Vagina (tissue), 2 donors: Measurements from ENCODE around the gene MORC3. TPM values are rescaled to one million over a fixed set of nuclear protein-coding genes. Genes with fewer than 3 reads are reported as not detected.
A peak's percentile ranks its signal among the peaks of the same experiment; 100 is the strongest.
"Not testable (repeated sequence)": the region's sequence is repeated elsewhere in the genome, so short reads cannot be mapped to it uniquely, and the experiment has no call there.

Experiments used
- DNase-seq, 2 donors: peaks; one replicate each; pipeline ENCODE4 v3.0.0-alpha.2; 2017; ENCODE audit errors: extremely low spot score in 2 of 2
- H3K27ac ChIP-seq: fragments of 200-600 bp; sonication (generic); one replicate; pipeline ENCODE4 v1.5.1; 2019
- H3K27me3 ChIP-seq: fragments of 200-600 bp; sonication (generic); one replicate; pipeline ENCODE4 v1.5.1; 2019
- H3K36me3 ChIP-seq, 2 donors: fragments of 200-600 bp; sonication (generic); one replicate each; pipeline ENCODE4 v1.5.1; 2017 to 2019
- H3K4me1 ChIP-seq: fragments of 200-600 bp; sonication (generic); one replicate; pipeline ENCODE4 v1.5.1; 2019
- H3K4me3 ChIP-seq, 2 donors: fragments of 200-600 bp; sonication (generic); 1 replicate in 1 of 2; 2 replicates in 1 of 2; pipeline ENCODE4 v1.5.1; 2016 to 2019
- H3K9me3 ChIP-seq: fragments of 200-600 bp; sonication (generic); one replicate; pipeline ENCODE4 v1.5.1; 2019
- POLR2A ChIP-seq, 2 donors: fragments of 450-650 bp; IDR thresholded peaks; one replicate each; pipeline ENCODE4 v1.6.1; 2017; ENCODE audit warnings: antibody characterized with exemption in 2 of 2, mild to moderate bottlenecking in 2 of 2, moderate library complexity in 2 of 2
- POLR2AphosphoS5 ChIP-seq, 2 donors: sonication (generic); formaldehyde crosslinking; IDR thresholded peaks; one replicate each; pipeline ENCODE4 v1.9.0; 2017; ENCODE audit warnings: antibody characterized with exemption in 2 of 2, mild to moderate bottlenecking in 2 of 2, low read depth in 1 of 2; ENCODE audit not compliant: insufficient read depth in 1 of 2
- intact Hi-C: fragments of 100-400 bp; cut with DNase I; formaldehyde crosslinking; loops from one replicate; pipeline ENCODE4 v1.15.1; 2023
- total RNA-seq: library from RNA; depleted of rRNA; stranded (reverse); fragments of >200 nt; gene quantifications from one replicate; pipeline ENCODE4 v1.2.3, GENCODE V29; 2016
- TF ChIP-seq, protein P1 (sequence below), 3 experiments: fragments of 450-650 bp in 2 of 3; fragments of 200-600 bp in 1 of 3; sonication (generic) in 1 of 3; IDR thresholded peaks; one replicate each; pipeline ENCODE4 v1.5.1; 2017 to 2019; ENCODE audit warnings: antibody characterized with exemption in 3 of 3, mild to moderate bottlenecking in 2 of 3, moderate library complexity in 2 of 3

The MORC3 gene
- 51.6 TPM for total RNA-seq

GRCh38 chr21:36319767-36320420 is at the start of gene MORC3:
TSS of gene MORC3 (plus strand) at chr21:36320197. CDS start at chr21:36320265, 68 bp downstream.
- peak within 1 kb of the TSS; percentile 72 to 95 for H3K4me3 ChIP-seq
- DNase-seq, result peak; percentile 98 to 99
- H3K36me3 ChIP-seq, result peaks cover 0 to 5% of the 10 kb centered on the region in 2 donors
- intact Hi-C loops, result no loop called here
- peak within 1 kb of the TSS; percentile 95 for H3K27ac ChIP-seq
- peak; percentile 97 for TF ChIP-seq POLR2AphosphoS5 (IDR thresholded peaks at IDR 0.05; ENCODE audit: insufficient read depth in 1 of 2, low read depth in 1 of 2)
- TF ChIP-seq, protein P1, sequence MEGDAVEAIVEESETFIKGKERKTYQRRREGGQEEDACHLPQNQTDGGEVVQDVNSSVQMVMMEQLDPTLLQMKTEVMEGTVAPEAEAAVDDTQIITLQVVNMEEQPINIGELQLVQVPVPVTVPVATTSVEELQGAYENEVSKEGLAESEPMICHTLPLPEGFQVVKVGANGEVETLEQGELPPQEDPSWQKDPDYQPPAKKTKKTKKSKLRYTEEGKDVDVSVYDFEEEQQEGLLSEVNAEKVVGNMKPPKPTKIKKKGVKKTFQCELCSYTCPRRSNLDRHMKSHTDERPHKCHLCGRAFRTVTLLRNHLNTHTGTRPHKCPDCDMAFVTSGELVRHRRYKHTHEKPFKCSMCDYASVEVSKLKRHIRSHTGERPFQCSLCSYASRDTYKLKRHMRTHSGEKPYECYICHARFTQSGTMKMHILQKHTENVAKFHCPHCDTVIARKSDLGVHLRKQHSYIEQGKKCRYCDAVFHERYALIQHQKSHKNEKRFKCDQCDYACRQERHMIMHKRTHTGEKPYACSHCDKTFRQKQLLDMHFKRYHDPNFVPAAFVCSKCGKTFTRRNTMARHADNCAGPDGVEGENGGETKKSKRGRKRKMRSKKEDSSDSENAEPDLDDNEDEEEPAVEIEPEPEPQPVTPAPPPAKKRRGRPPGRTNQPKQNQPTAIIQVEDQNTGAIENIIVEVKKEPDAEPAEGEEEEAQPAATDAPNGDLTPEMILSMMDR (IDR thresholded peaks at IDR 0.05), result no peak
- peak in 1 of 2 donors; percentile 97 for TF ChIP-seq POLR2A (IDR thresholded peaks at IDR 0.05)
- H3K4me1 ChIP-seq, result peaks cover 38% of the 10 kb centered on the region
- H3K9me3 ChIP-seq, result no peaks in the 10 kb centered on the region
- no peaks in the 10 kb centered on the region for H3K27me3 ChIP-seq

- H3K9me3 ChIP-seq, H3K4me1 ChIP-seq, H3K4me3 ChIP-seq, H3K27me3 ChIP-seq, H3K27ac ChIP-seq, H3K36me3 ChIP-seq, intact Hi-C loops, DNase-seq: not testable (repeated sequence)
Observed at GRCh38 chr21:36270786-36271695, 49.0 kb upstream of the MORC3 start.

- Histone ChIP-seq H3K27ac (no peak overlapping the region), H3K9me3 (no peaks in the 10 kb centered on the region), H3K36me3 (peaks cover 0 to 18% of the 10 kb centered on the region in 2 donors), H3K4me3 (no peak overlapping the region), H3K27me3 (no peaks in the 10 kb centered on the region), H3K4me1 (no peaks in the 10 kb centered on the region)
- no peak for DNase-seq
- intact Hi-C loops, result no loop called here
- TF ChIP-seq POLR2A (IDR thresholded peaks at IDR 0.05) (no peak), POLR2AphosphoS5 (IDR thresholded peaks at IDR 0.05; ENCODE audit: insufficient read depth in 1 of 2, low read depth in 1 of 2) (no peak)
- TF ChIP-seq, protein P1 (IDR thresholded peaks at IDR 0.05), result no peak
Observed at GRCh38 chr21:36274128-36274527, 45.9 kb upstream of the MORC3 start.

DNA sequence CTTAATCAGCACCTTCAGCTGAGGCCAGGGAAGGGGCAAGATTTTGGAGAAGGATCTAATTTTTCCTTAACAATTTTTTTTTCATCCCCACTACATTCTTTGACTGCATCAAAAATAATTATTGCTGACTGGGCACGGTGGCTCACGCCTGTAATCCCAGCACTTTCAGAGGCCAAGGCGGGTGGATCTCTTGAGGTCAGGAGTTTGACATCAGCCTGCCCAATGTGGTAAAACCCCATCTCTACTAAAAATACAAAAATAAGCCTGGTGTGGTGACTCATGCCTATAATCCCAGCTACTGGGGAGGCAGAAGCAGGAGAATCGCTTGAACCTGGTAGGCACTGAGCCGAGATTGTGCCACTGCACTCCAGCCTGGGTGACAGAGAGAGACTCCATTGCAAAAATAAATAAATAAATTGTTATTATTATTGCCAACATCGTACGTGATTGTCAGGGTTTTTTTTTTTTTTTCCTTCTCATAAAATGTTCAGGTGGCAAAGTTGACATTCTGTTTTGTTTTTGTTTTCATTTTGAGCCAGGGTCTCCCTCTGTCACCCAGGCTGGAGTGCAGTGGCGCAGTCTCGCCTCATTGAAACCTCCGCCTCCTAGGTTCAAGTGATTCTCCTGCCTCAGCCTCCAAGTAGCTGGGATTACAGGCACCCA is 37.3 kb upstream of the MORC3 start:
- no peak for TF ChIP-seq POLR2A (IDR thresholded peaks at IDR 0.05)
- DNase-seq, result no peak
- Histone ChIP-seq H3K4me1 (no peaks in the 10 kb centered on the region), H3K27me3 (no peaks in the 10 kb centered on the region), H3K36me3 (peaks cover 0 to 11% of the 10 kb centered on the region in 2 donors), H3K4me3 (no peak overlapping the region), H3K9me3 (no peaks in the 10 kb centered on the region), H3K27ac (no peak overlapping the region)
- intact Hi-C loops, result no loop called here

- DNase-seq, H3K27me3 ChIP-seq, H3K36me3 ChIP-seq, H3K4me1 ChIP-seq, H3K27ac ChIP-seq, intact Hi-C loops, H3K9me3 ChIP-seq, H3K4me3 ChIP-seq: not testable (repeated sequence)
Observed at GRCh38 chr21:36283231-36283622, 36.8 kb upstream of the MORC3 start.

GRCh38 chr21:36288651-36289243 is 31.2 kb upstream of the MORC3 start:
- Histone ChIP-seq H3K36me3 (peaks cover 0 to 5% of the 10 kb centered on the region in 2 donors), H3K27me3 (no peaks in the 10 kb centered on the region), H3K9me3 (no peaks in the 10 kb centered on the region), H3K27ac (no peak overlapping the region), H3K4me3 (no peak overlapping the region), H3K4me1 (no peaks in the 10 kb centered on the region)
- intact Hi-C loops, result no loop called here
- TF ChIP-seq, protein P1 (IDR thresholded peaks at IDR 0.05), result no peak
- DNase-seq, result no peak
